ENCODE results near the gene MMP2.

GRCh38 chr16:55495616-55496289, 16.8 kb downstream of the MMP2 start:
- TF ChIP-seq, protein P1, sequence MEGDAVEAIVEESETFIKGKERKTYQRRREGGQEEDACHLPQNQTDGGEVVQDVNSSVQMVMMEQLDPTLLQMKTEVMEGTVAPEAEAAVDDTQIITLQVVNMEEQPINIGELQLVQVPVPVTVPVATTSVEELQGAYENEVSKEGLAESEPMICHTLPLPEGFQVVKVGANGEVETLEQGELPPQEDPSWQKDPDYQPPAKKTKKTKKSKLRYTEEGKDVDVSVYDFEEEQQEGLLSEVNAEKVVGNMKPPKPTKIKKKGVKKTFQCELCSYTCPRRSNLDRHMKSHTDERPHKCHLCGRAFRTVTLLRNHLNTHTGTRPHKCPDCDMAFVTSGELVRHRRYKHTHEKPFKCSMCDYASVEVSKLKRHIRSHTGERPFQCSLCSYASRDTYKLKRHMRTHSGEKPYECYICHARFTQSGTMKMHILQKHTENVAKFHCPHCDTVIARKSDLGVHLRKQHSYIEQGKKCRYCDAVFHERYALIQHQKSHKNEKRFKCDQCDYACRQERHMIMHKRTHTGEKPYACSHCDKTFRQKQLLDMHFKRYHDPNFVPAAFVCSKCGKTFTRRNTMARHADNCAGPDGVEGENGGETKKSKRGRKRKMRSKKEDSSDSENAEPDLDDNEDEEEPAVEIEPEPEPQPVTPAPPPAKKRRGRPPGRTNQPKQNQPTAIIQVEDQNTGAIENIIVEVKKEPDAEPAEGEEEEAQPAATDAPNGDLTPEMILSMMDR (conservative IDR thresholded peaks at IDR 0.05): no peak
- no peak for TF ChIP-seq ZFX (IDR thresholded peaks at IDR 0.05)

Measured in C4-2B (cell line).